Activated CD8-positive, alpha-beta memory T cell treated with anti-CD3 and anti-CD28 coated beads, Interleukin-2, amount 50 U/mL, for 24 hours (primary cell): ENCODE data around the gene AQP12B.
"Not testable (repeated sequence)": the region's sequence is repeated elsewhere in the genome, so short reads cannot be mapped to it uniquely, and the experiment has no call there.

Experiments
- DNase-seq: peaks from one replicate; pipeline ENCODE4 v3.0.0-alpha.2; 2020; ENCODE audit errors: extremely low read depth

The AQP12B gene

GRCh38 chr2:240682431-240683224 is at the start of gene AQP12B:
Gene AQP12B (minus strand): TSS chr2:240682885. CDS start chr2:240682837, 48 bp downstream.
- not testable (repeated sequence) for DNase-seq

- no peak for DNase-seq
Observed at GRCh38 chr2:240732184-240732583, 49.5 kb upstream of the AQP12B start.

- no peak for DNase-seq
Observed at GRCh38 chr2:240731178-240731545, 48.5 kb upstream of the AQP12B start.

- no peak for DNase-seq
Observed at GRCh38 chr2:240730501-240731177, 48.0 kb upstream of the AQP12B start.

GRCh38 chr2:240728827-240729226 is 46.1 kb upstream of the AQP12B start:
- DNase-seq: no peak

GRCh38 chr2:240728361-240728760 is 45.7 kb upstream of the AQP12B start:
- no peak for DNase-seq

GRCh38 chr2:240727913-240728312 is 45.2 kb upstream of the AQP12B start:
- no peak for DNase-seq

- DNase-seq: no peak
Observed at GRCh38 chr2:240727439-240727838, 44.8 kb upstream of the AQP12B start.

GRCh38 chr2:240726876-240727275 is 44.2 kb upstream of the AQP12B start:
- no peak for DNase-seq

- DNase-seq: no peak
Observed at GRCh38 chr2:240725671-240726070, 43.0 kb upstream of the AQP12B start.

- DNase-seq: no peak
Observed at GRCh38 chr2:240725266-240725665, 42.6 kb upstream of the AQP12B start.

- no peak for DNase-seq
Observed at GRCh38 chr2:240724431-240724830, 41.7 kb upstream of the AQP12B start.

- no peak for DNase-seq
Observed at GRCh38 chr2:240723851-240724250, 41.2 kb upstream of the AQP12B start.

GRCh38 chr2:240722796-240723735 is 40.4 kb upstream of the AQP12B start:
- no peak for DNase-seq

- DNase-seq: no peak
Observed at GRCh38 chr2:240722376-240722775, 39.7 kb upstream of the AQP12B start.

GRCh38 chr2:240721596-240722180 is 39.0 kb upstream of the AQP12B start:
- no peak for DNase-seq

- no peak for DNase-seq
Observed at GRCh38 chr2:240720686-240721595, 38.3 kb upstream of the AQP12B start.

GRCh38 chr2:240719676-240720545 is 37.2 kb upstream of the AQP12B start:
- no peak for DNase-seq

GRCh38 chr2:240718896-240719490 is 36.3 kb upstream of the AQP12B start:
- DNase-seq: no peak
